Measurements from ENCODE around the gene TIMM44. TPM values are rescaled to one million over a fixed set of nuclear protein-coding genes. Genes with fewer than 3 reads are reported as not detected.

The TIMM44 gene
- 47.1 to 75.4 TPM (median 68.0 TPM) in 3 replicates for total RNA-seq
- long read RNA-seq, transcript TIMM44-201 (13 exons, 2,075 nt): major isoform, 91 of 105 reads
- long read RNA-seq, partial matches to known transcripts: 6 of 105 reads
- long read RNA-seq, other reads (novel, unspliced or antisense): 6 of 105 reads

- H3K27me3 Mint-ChIP-seq (ENCODE audit: low read depth): no peaks in the 10 kb centered on the region
These were observed at the start of gene TIMM44 for GRCh38 chr19:7943444-7944176. Gene TIMM44, minus strand, starts transcription at chr19:7943666. Its CDS starts 15 bp downstream, at chr19:7943651.

GRCh38 chr19:7992575-7992974 is 49.1 kb upstream of the TIMM44 start:
- Mint-ChIP-seq H3K36me3 (ENCODE audit: low read depth) (peaks cover 18% of the 10 kb centered on the region), H3K27ac (ENCODE audit: unreplicated experiment) (no peak overlapping the region), H3K9me3 (ENCODE audit: low read depth) (no peaks in the 10 kb centered on the region), H3K27me3 (ENCODE audit: low read depth) (no peaks in the 10 kb centered on the region), H3K4me1 (ENCODE audit: low read depth) (peaks cover 42% of the 10 kb centered on the region), H3K4me3 (ENCODE audit: unreplicated experiment) (no peak overlapping the region)
- no peak for TF ChIP-seq CTCF (IDR thresholded peaks at IDR 0.05)
- no peak for DNase-seq (ENCODE audit: low spot score)

More at GRCh38 chr19:7943444-7944176, at the start of gene TIMM44:
- peak within 1 kb of the TSS; percentile 95 for H3K4me3 Mint-ChIP-seq (ENCODE audit: unreplicated experiment)
- peaks cover 30% of the 10 kb centered on the region for H3K4me1 Mint-ChIP-seq (ENCODE audit: low read depth)
- no peak for TF ChIP-seq CTCF (IDR thresholded peaks at IDR 0.05)
- H3K36me3 Mint-ChIP-seq (ENCODE audit: low read depth): peaks cover 9% of the 10 kb centered on the region
- DNase-seq (ENCODE audit: low spot score): peak; percentile 99
- peak within 1 kb of the TSS; percentile 99 for H3K27ac Mint-ChIP-seq (ENCODE audit: unreplicated experiment)
- no peaks in the 10 kb centered on the region for H3K9me3 Mint-ChIP-seq (ENCODE audit: low read depth)

- no peaks in the 10 kb centered on the region for H3K27me3 Mint-ChIP-seq (ENCODE audit: low read depth)
- peak overlapping the region; percentile 83 for H3K27ac Mint-ChIP-seq (ENCODE audit: unreplicated experiment)
- no peak overlapping the region for H3K4me3 Mint-ChIP-seq (ENCODE audit: unreplicated experiment)
- H3K9me3 Mint-ChIP-seq (ENCODE audit: low read depth): no peaks in the 10 kb centered on the region
- peaks cover 19% of the 10 kb centered on the region for H3K36me3 Mint-ChIP-seq (ENCODE audit: low read depth)
- DNase-seq (ENCODE audit: low spot score): no peak
- TF ChIP-seq CTCF (IDR thresholded peaks at IDR 0.05): no peak
- peaks cover 46% of the 10 kb centered on the region for H3K4me1 Mint-ChIP-seq (ENCODE audit: low read depth)
These were observed 45.7 kb upstream of the TIMM44 start for GRCh38 chr19:7989071-7989575.

GRCh38 chr19:7988307-7988706 is 44.8 kb upstream of the TIMM44 start:
- DNase-seq (ENCODE audit: low spot score): no peak
- Mint-ChIP-seq H3K36me3 (ENCODE audit: low read depth) (peaks cover 21% of the 10 kb centered on the region), H3K27me3 (ENCODE audit: low read depth) (no peaks in the 10 kb centered on the region), H3K9me3 (ENCODE audit: low read depth) (no peaks in the 10 kb centered on the region), H3K4me1 (ENCODE audit: low read depth) (peaks cover 38% of the 10 kb centered on the region), H3K4me3 (ENCODE audit: unreplicated experiment) (no peak overlapping the region), H3K27ac (ENCODE audit: unreplicated experiment) (peak overlapping the region; percentile 83)
- TF ChIP-seq CTCF (IDR thresholded peaks at IDR 0.05): no peak

DNA sequence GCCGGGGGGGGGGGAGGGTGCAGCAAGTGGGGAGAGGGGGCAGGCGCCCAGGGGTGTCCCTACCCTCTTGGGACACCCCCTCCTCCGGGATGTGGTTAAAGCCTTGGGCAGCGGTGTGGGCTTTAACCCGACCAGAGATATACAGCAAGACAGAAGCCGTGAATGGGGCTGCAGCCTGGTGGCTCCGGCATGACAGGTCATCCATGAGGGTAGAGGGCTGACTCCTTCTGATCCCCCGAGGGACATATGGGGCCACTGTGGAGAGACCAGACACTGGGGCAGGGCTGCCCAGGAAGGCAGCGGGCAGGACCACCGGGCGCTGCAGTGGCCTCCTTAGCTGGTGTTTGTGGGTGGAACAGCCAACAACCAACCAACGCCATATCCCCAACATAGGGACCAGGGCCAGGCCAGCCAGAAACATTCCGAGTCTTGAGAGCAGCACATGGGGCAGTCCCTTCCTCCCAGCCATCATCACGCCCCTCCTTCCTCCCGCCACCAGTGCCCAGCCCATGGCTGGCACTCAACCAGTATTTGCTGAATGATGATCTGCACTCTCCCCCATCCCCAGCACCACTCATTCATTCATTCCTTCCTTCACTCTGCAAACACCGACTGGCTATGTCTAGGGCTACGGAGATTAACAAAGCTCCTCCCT is 43.8 kb upstream of the TIMM44 start:
- Mint-ChIP-seq H3K4me1 (ENCODE audit: low read depth) (peaks cover 38% of the 10 kb centered on the region), H3K27ac (ENCODE audit: unreplicated experiment) (peak overlapping the region; percentile 83)
- DNase-seq (ENCODE audit: low spot score): no peak

More for the DNA sequence above, 43.8 kb upstream of the TIMM44 start:
- Mint-ChIP-seq H3K9me3 (ENCODE audit: low read depth) (no peaks in the 10 kb centered on the region), H3K27me3 (ENCODE audit: low read depth) (no peaks in the 10 kb centered on the region), H3K36me3 (ENCODE audit: low read depth) (peaks cover 20% of the 10 kb centered on the region), H3K4me3 (ENCODE audit: unreplicated experiment) (no peak overlapping the region)
- no peak for TF ChIP-seq CTCF (IDR thresholded peaks at IDR 0.05)
